ENCODE measurements around the gene ITPR3. TPM values are rescaled to one million over a fixed set of nuclear protein-coding genes. Genes with fewer than 3 reads are reported as not detected.

ITPR3 gene
- total RNA-seq, 1 experiment from 2014 or later = 143 TPM

- intact Hi-C loops (cut with micrococcal nuclease; ENCODE audit: unreplicated experiment) = loop anchor here (1.0 kb wide), 1 partner anchor 84 kb away; no protein-coding TSS in a partner anchor
- Mint-ChIP-seq H3K4me1 (ENCODE audit: low read depth, unreplicated experiment) (peaks cover 46% of the 10 kb centered on the region), H3K27ac (ENCODE audit: unreplicated experiment) (peak overlapping the region; percentile 67), H3K27me3 (ENCODE audit: unreplicated experiment) (no peaks in the 10 kb centered on the region), H3K4me3 (ENCODE audit: low read depth, unreplicated experiment) (no peak overlapping the region), H3K36me3 (ENCODE audit: insufficient read depth, unreplicated experiment) (peaks cover 75% of the 10 kb centered on the region), H3K9me3 (ENCODE audit: low read depth, unreplicated experiment) (no peaks in the 10 kb centered on the region)
- TF ChIP-seq CTCF (IDR thresholded peaks at IDR 0.05; ENCODE audit: unreplicated experiment) = no peak
- CTCF ChIA-PET = interaction anchor here (2.0 kb wide), 1 partner anchor 84 kb away, joined by 34 read pairs; no protein-coding TSS in a partner anchor
- BruUV-seq (replicated peaks) = no TSS peak
- no peak for DNase-seq
Observed at GRCh38 chr6:33673851-33674250, 52.7 kb downstream of the ITPR3 start.

- DNase-seq = no peak
- Mint-ChIP-seq H3K4me1 (ENCODE audit: low read depth, unreplicated experiment) (peaks cover 35% of the 10 kb centered on the region), H3K4me3 (ENCODE audit: low read depth, unreplicated experiment) (no peak overlapping the region), H3K9me3 (ENCODE audit: low read depth, unreplicated experiment) (no peaks in the 10 kb centered on the region), H3K27ac (ENCODE audit: unreplicated experiment) (no peak overlapping the region), H3K36me3 (ENCODE audit: insufficient read depth, unreplicated experiment) (peaks cover 77% of the 10 kb centered on the region), H3K27me3 (ENCODE audit: unreplicated experiment) (no peaks in the 10 kb centered on the region)
- BruUV-seq (replicated peaks) = no TSS peak
- intact Hi-C loops (cut with micrococcal nuclease; ENCODE audit: unreplicated experiment) = no loop called here
- TF ChIP-seq CTCF (IDR thresholded peaks at IDR 0.05; ENCODE audit: unreplicated experiment) = no peak
- CTCF ChIA-PET = interaction anchor here (0.6 kb wide), 2 partner anchors 207 to 1246 kb away, joined by 3 to 4 read pairs; no protein-coding TSS in a partner anchor
Observed at GRCh38 chr6:33675968-33676367, 54.8 kb downstream of the ITPR3 start.

- Mint-ChIP-seq H3K27ac (ENCODE audit: unreplicated experiment) (no peak overlapping the region), H3K27me3 (ENCODE audit: unreplicated experiment) (no peaks in the 10 kb centered on the region), H3K4me3 (ENCODE audit: low read depth, unreplicated experiment) (no peak overlapping the region), H3K4me1 (ENCODE audit: low read depth, unreplicated experiment) (peaks cover 31% of the 10 kb centered on the region), H3K36me3 (ENCODE audit: insufficient read depth, unreplicated experiment) (peaks cover 77% of the 10 kb centered on the region), H3K9me3 (ENCODE audit: low read depth, unreplicated experiment) (no peaks in the 10 kb centered on the region)
- CTCF ChIA-PET = interaction anchor here (0.6 kb wide), 2 partner anchors 208 to 1246 kb away, joined by 3 to 4 read pairs; no protein-coding TSS in a partner anchor
- no peak for TF ChIP-seq CTCF (IDR thresholded peaks at IDR 0.05; ENCODE audit: unreplicated experiment)
- DNase-seq = no peak
- intact Hi-C loops (cut with micrococcal nuclease; ENCODE audit: unreplicated experiment) = no loop called here
- no TSS peak for BruUV-seq (replicated peaks)
Observed at GRCh38 chr6:33676416-33677142, 55.5 kb downstream of the ITPR3 start.

- Mint-ChIP-seq H3K36me3 (ENCODE audit: insufficient read depth, unreplicated experiment) (peaks cover 73% of the 10 kb centered on the region), H3K27me3 (ENCODE audit: unreplicated experiment) (no peaks in the 10 kb centered on the region), H3K9me3 (ENCODE audit: low read depth, unreplicated experiment) (no peaks in the 10 kb centered on the region), H3K27ac (ENCODE audit: unreplicated experiment) (no peak overlapping the region), H3K4me1 (ENCODE audit: low read depth, unreplicated experiment) (peaks cover 24% of the 10 kb centered on the region), H3K4me3 (ENCODE audit: low read depth, unreplicated experiment) (no peak overlapping the region)
- intact Hi-C loops (cut with micrococcal nuclease; ENCODE audit: unreplicated experiment) = no loop called here
- no TSS peak for BruUV-seq (replicated peaks)
- DNase-seq = no peak
- CTCF ChIA-PET = no interaction called here
- TF ChIP-seq CTCF (IDR thresholded peaks at IDR 0.05; ENCODE audit: unreplicated experiment) = no peak
Observed at GRCh38 chr6:33677143-33677660, 56.1 kb downstream of the ITPR3 start.
